Gastrocnemius medialis (tissue), 4 donors: ENCODE measurements around the gene TMEM106A. TPM values are rescaled to one million over a fixed set of nuclear protein-coding genes. Genes with fewer than 3 reads are reported as not detected.

Source experiments
- total RNA-seq, 4 donors: library from RNA; depleted of rRNA; stranded (reverse); fragments of >200 nt; gene quantifications; one replicate each; pipeline versions ENCODE4 v1.1.0 to v1.2.3, GENCODE V29; 2016

TMEM106A gene
- total RNA-seq, 4 donors from 2014 or later, result 0.32 to 5.6 (median 2.5) TPM

Other genes with a start within 250 kb of the TMEM106A start
- gene AARSD1, start 247.4 kb upstream of the TMEM106A start, total RNA-seq, result 10 to 100 TPM; 21.4 to 30.1 (median 26.5) TPM
- gene PTGES3L, start 231.8 kb upstream of the TMEM106A start, total RNA-seq, result 10 to 100 TPM; 29.1 to 68.3 (median 31.0) TPM
- gene RUNDC1, start 231.3 kb upstream of the TMEM106A start, total RNA-seq, result 10 to 100 TPM; 13.8 to 19.8 (median 16.4) TPM
- gene RPL27, start 213.5 kb upstream of the TMEM106A start, total RNA-seq, result 1,000 to 10,000 TPM in 2 of 4 donors, 100 to 1,000 TPM in 2; 800 to 1,300 (median 1,077) TPM
- 10 to 100 TPM in 1 of 4 donors, 1 to 10 TPM in 3; 1.3 to 11.0 (median 4.0) TPM for gene IFI35, start 205.1 kb upstream of the TMEM106A start, total RNA-seq
- 10 to 100 TPM; 18.0 to 49.5 (median 35.8) TPM for gene VAT1, start 189.5 kb upstream of the TMEM106A start, total RNA-seq
- gene RND2, start 186.6 kb upstream of the TMEM106A start, total RNA-seq, result under 1 TPM in 3 of 4 donors, not detected in 1; 0.04 to 0.10 (median 0.10) TPM
- 1 to 10 TPM; 2.8 to 4.8 (median 4.0) TPM for gene BRCA1, start 86.5 kb upstream of the TMEM106A start, total RNA-seq
- 100 to 1,000 TPM; 135 to 162 (median 145) TPM for gene NBR1, start 40.7 kb upstream of the TMEM106A start, total RNA-seq
- gene CCDC200, start 16.7 kb downstream of the TMEM106A start, total RNA-seq, result not detected
- not detected for gene RNU2-1, start 22.1 kb downstream of the TMEM106A start, total RNA-seq
- 1 to 10 TPM in 3 of 4 donors, under 1 TPM in 1; 0.17 to 2.0 (median 1.3) TPM for gene ARL4D, start 187.1 kb downstream of the TMEM106A start, total RNA-seq